Neural progenitor cell (in vitro differentiated cells): ENCODE results near the gene ZSCAN16.

ENCODE experiments used
- EZH2 ChIP-seq: fragments of 200-600 bp; sonication (generic); IDR thresholded peaks from 2 replicates; pipeline ENCODE4 v1.6.1; 2017; ENCODE audit warnings: antibody characterized with exemption, mild to moderate bottlenecking, moderate library complexity
- EZH2phosphoT487 ChIP-seq: fragments of 200-600 bp; sonication (generic); IDR thresholded peaks from 2 replicates; pipeline ENCODE4 v1.6.1; 2017; ENCODE audit warnings: antibody characterized with exemption
- TF ChIP-seq, protein P1 (sequence below): fragments of 200-600 bp; sonication (generic); IDR thresholded peaks from 2 replicates; pipeline ENCODE4 v1.5.1; 2017; ENCODE audit warnings: antibody characterized with exemption, mild to moderate bottlenecking

DNA sequence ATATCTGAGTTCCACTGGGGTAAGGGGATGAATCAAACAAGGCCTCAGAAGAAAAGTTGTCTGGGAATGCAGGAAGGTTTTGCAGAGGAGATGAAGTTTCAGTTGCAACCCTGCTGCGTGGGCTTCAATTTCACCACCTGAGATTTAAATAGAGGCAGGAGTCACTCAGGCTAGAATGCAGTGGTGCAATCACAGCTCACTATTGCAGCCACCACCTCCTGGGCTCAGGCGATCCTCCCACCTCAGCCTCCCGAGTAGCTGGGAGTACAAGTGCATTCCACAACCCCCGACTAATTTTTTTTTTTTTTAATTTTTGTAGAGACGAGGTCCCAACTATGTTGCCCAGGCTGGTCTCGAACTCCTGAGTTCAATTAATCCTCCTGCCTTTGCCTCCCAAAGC lies 45.6 kb upstream of the ZSCAN16 start:
- TF ChIP-seq, protein P1, sequence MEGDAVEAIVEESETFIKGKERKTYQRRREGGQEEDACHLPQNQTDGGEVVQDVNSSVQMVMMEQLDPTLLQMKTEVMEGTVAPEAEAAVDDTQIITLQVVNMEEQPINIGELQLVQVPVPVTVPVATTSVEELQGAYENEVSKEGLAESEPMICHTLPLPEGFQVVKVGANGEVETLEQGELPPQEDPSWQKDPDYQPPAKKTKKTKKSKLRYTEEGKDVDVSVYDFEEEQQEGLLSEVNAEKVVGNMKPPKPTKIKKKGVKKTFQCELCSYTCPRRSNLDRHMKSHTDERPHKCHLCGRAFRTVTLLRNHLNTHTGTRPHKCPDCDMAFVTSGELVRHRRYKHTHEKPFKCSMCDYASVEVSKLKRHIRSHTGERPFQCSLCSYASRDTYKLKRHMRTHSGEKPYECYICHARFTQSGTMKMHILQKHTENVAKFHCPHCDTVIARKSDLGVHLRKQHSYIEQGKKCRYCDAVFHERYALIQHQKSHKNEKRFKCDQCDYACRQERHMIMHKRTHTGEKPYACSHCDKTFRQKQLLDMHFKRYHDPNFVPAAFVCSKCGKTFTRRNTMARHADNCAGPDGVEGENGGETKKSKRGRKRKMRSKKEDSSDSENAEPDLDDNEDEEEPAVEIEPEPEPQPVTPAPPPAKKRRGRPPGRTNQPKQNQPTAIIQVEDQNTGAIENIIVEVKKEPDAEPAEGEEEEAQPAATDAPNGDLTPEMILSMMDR: no peak
- no peak for TF ChIP-seq EZH2
- TF ChIP-seq EZH2phosphoT487: no peak
